HepG2 (cell line): ENCODE data around the gene ZNF277. TPM values are rescaled to one million over a fixed set of nuclear protein-coding genes. Genes with fewer than 3 reads are reported as not detected.

Source experiments
- ATAC-seq: fragments of 200-7000 bp; cut with Tn5 transposase; 3 replicates; pipeline ENCODE4 v1.9.1; 2020; ENCODE audit warnings: mild to moderate bottlenecking, moderate library complexity
- BruUV-seq: library from RNA; stranded (reverse); fragments of 400-500 nt; replicated peaks from 2 replicates; lab custom pipeline; 2021; lab: Mats Ljungman, UMichigan
- CTCF ChIA-PET: fragments of 300-600 bp; formaldehyde crosslinking; extraction: SDS; loops from one replicate; lab custom pipeline; 2021; ENCODE audit warnings: low total read pairs, inconsistent platforms, low intra/inter-chr PET ratio; lab: Yijun Ruan, JAX
- POLR2A ChIA-PET: fragments of 350-600 bp; sonication (Branson Sonifier 250); formaldehyde crosslinking; loops from one replicate; lab custom pipeline; 2020; ENCODE audit warnings: antibody characterized with exemption, inconsistent platforms; lab: Yijun Ruan, JAX
- DNase-seq: peaks from one replicate; pipeline ENCODE4 v3.0.0-alpha.2; 2015; ENCODE audit warnings: low spot score
- FAIRE-seq: peaks from 3 replicates; lab custom pipeline; 2011; peaks lifted over from hg19 to GRCh38; lab: Jason Lieb, UNC
- H2AFZ ChIP-seq: one replicate; pipeline ENCODE4 v1.6.1; 2011; ENCODE audit warnings: low read length, inconsistent platforms
- H3K27ac ChIP-seq: fragments of 300-600 bp; 3 replicates; pipeline ENCODE4 v1.8.0; 2011; ENCODE audit warnings: mixed run types, mild to moderate bottlenecking, mixed read lengths, low read length, inconsistent platforms; ENCODE audit not compliant: insufficient read depth; ENCODE audit errors: extremely low read length
- H3K27me3 ChIP-seq, 2 experiments: fragments of 200-600 bp in 1 of 2; 2 replicates in 1 of 2; 3 replicates in 1 of 2; pipeline versions ENCODE4 v1.6.0 to v1.8.0; 2011; ENCODE audit warnings: low read length in 2 of 2, mild to moderate bottlenecking in 2 of 2, moderate library complexity in 2 of 2, inconsistent platforms in 1 of 2; ENCODE audit not compliant: insufficient read depth in 2 of 2, control insufficient read depth in 1 of 2
- H3K36me3 ChIP-seq, 2 experiments: fragments of 200-600 bp in 1 of 2; replicated peaks in 1 of 2; 2 replicates in 1 of 2; 3 replicates in 1 of 2; pipeline versions ENCODE4 v1.5.1 to v1.8.0; 2011; ENCODE audit warnings: low read length in 2 of 2, inconsistent platforms in 1 of 2; ENCODE audit not compliant: insufficient read depth in 2 of 2, control insufficient read depth in 1 of 2
- H3K4me1 ChIP-seq: 2 replicates; pipeline ENCODE4 v1.5.1; 2012; ENCODE audit warnings: low read length, inconsistent platforms; ENCODE audit not compliant: insufficient read depth
- H3K4me2 ChIP-seq: 2 replicates; pipeline ENCODE4 v1.6.0; 2011; ENCODE audit warnings: low read depth, low read length, inconsistent platforms
- H3K4me3 ChIP-seq, 3 experiments: fragments of 200-600 bp in 1 of 3; sonication (generic), shearing (Covaris generic) in 1 of 3; replicated peaks in 1 of 3; 2 replicates each; pipeline ENCODE4 v1.5.1; 2011 to 2016; ENCODE audit warnings: low read length in 3 of 3, inconsistent platforms in 2 of 3, low read depth in 2 of 3, mild to moderate bottlenecking in 2 of 3, control low read depth in 1 of 3, mixed read lengths in 1 of 3; ENCODE audit not compliant: insufficient read depth in 1 of 3
- H3K79me2 ChIP-seq: one replicate; pipeline ENCODE4 v1.6.1; 2011; ENCODE audit warnings: low read length, inconsistent platforms; ENCODE audit not compliant: insufficient read depth
- H3K9ac ChIP-seq: 2 replicates; pipeline ENCODE4 v1.6.0; 2011; ENCODE audit warnings: mild to moderate bottlenecking, low read depth, low read length, inconsistent platforms; ENCODE audit not compliant: insufficient read depth
- H3K9me3 ChIP-seq: 2 replicates; pipeline ENCODE4 v1.5.1; 2012; ENCODE audit warnings: mild to moderate bottlenecking, low read length
- H4K20me1 ChIP-seq: 2 replicates; pipeline ENCODE4 v1.6.0; 2011; ENCODE audit warnings: inconsistent platforms, mild to moderate bottlenecking, low read length, moderate library complexity; ENCODE audit not compliant: insufficient read depth
- ERF ChIP-seq: IDR thresholded peaks from 2 replicates; pipeline ENCODE4 v1.6.1; 2018; ENCODE audit warnings: missing biosample characterization, missing genetic modification reagents
- FOXP1 ChIP-seq, 2 experiments: fragments of 450-650 bp in 1 of 2; IDR thresholded peaks; 2 replicates each; pipeline ENCODE4 v1.6.1; 2017 to 2018; ENCODE audit warnings: antibody characterized with exemption in 1 of 2
- GTF3A ChIP-seq: sonication (generic); formaldehyde crosslinking; conservative IDR thresholded peaks from 2 replicates; pipeline ENCODE4 v1.4.0; 2020; ENCODE audit warnings: mild to moderate bottlenecking, missing genetic modification reagents
- NCOR1 ChIP-seq: fragments of 200-600 bp; sonication (generic); IDR thresholded peaks from 2 replicates; pipeline ENCODE4 v1.7.0; 2017; ENCODE audit warnings: antibody characterized with exemption, low read length, borderline replicate concordance
- PITX1 ChIP-seq: sonication (generic); formaldehyde crosslinking; IDR thresholded peaks from 2 replicates; pipeline ENCODE4 v1.5.1; 2020; ENCODE audit warnings: mild to moderate bottlenecking, missing genetic modification reagents
- SOX6 ChIP-seq, 2 experiments: fragments of 450-650 bp in 1 of 2; sonication (generic) in 1 of 2; formaldehyde crosslinking in 1 of 2; IDR thresholded peaks; 2 replicates each; pipeline versions ENCODE4 v1.4.0 to v1.6.1; 2017 to 2020; ENCODE audit warnings: antibody characterized with exemption in 1 of 2, mild to moderate bottlenecking in 1 of 2, missing genetic modification reagents in 1 of 2
- XBP1 ChIP-seq: sonication (generic); formaldehyde crosslinking; IDR thresholded peaks from 2 replicates; pipeline ENCODE4 v1.5.0; 2020; ENCODE audit warnings: missing genetic modification reagents
- ZNF253 ChIP-seq: sonication (generic); formaldehyde crosslinking; IDR thresholded peaks from 2 replicates; pipeline ENCODE4 v1.8.0; 2022; ENCODE audit warnings: mild to moderate bottlenecking, missing genetic modification reagents, borderline replicate concordance
- ZNF333 ChIP-seq: sonication (generic); formaldehyde crosslinking; IDR thresholded peaks from 2 replicates; pipeline ENCODE4 v1.4.0; 2020; ENCODE audit warnings: mild to moderate bottlenecking, missing genetic modification reagents, borderline replicate concordance
- ZNF367 ChIP-seq: sonication (generic); formaldehyde crosslinking; IDR thresholded peaks from 2 replicates; pipeline ENCODE4 v1.4.0; 2020; ENCODE audit warnings: missing genetic modification reagents, borderline replicate concordance
- ZNF468 ChIP-seq: sonication (generic); formaldehyde crosslinking; IDR thresholded peaks from 2 replicates; pipeline ENCODE4 v1.8.0; 2022; ENCODE audit warnings: mild to moderate bottlenecking, moderate library complexity, missing genetic modification reagents
- ZNF496 ChIP-seq: sonication (generic); formaldehyde crosslinking; IDR thresholded peaks from 2 replicates; pipeline ENCODE4 v1.8.1; 2023; ENCODE audit warnings: mild to moderate bottlenecking, moderate library complexity, missing genetic modification reagents; ENCODE audit not compliant: insufficient replicate concordance
- ZSCAN25 ChIP-seq: sonication (generic); formaldehyde crosslinking; IDR thresholded peaks from 2 replicates; pipeline ENCODE4 v1.8.0; 2022; ENCODE audit warnings: mild to moderate bottlenecking, missing genetic modification reagents
- WGBS: methylation state at CpG from one replicate; pipeline ENCODE4 v1.1.6; 2017; ENCODE audit warnings: low lambda C conversion rate; 5-methylcytosine and 5-hydroxymethylcytosine counted together
- in situ Hi-C: cut with HindIII; loops from 2 replicates; pipeline ENCODE4 v1.10.0; 2017; ENCODE audit warnings: low pct_unique_long_range_greater_than_20kb; ENCODE audit not compliant: extremely low pct_ligation_motif_present
- intact Hi-C: fragments of 100-400 bp; cut with micrococcal nuclease; formaldehyde crosslinking; loops from one replicate; pipeline ENCODE4 v1.10.0; 2022; ENCODE audit not compliant: unreplicated experiment
- polyA plus RNA-seq, 8 experiments: library from polyadenylated mRNA; depleted of rRNA in 3 of 8; stranded (reverse) in 7 of 8; unstranded in 1 of 8; fragments of >200 nt; fragmentation: Illumina TruSeq in 4 of 8; extraction: Trizol in 4 of 8; gene quantifications; 2 replicates each; pipeline versions ENCODE4 v1.2.1 to v1.2.3, GENCODE V29; 2011 to 2016; ENCODE audit warnings: low read depth in 4 of 8, missing spikeins in 1 of 8, mixed read lengths in 1 of 8; ENCODE audit not compliant: insufficient read depth in 1 of 8
- total RNA-seq, 5 experiments: library from RNA; depleted of rRNA; stranded (reverse); fragments of >200 nt; fragmentation: Illumina TruSeq; extraction: Trizol; gene quantifications; 2 replicates each; pipeline ENCODE4 v1.2.3, GENCODE V29; 2016; ENCODE audit warnings: low read depth in 1 of 5

ZNF277 gene
- total and polyA plus RNA-seq, 2 of the 13 experiments (the other 11 are each of a cell fraction or from before 2014, with no cell fraction given) = 29.1 to 30.1 TPM

- TF ChIP-seq NCOR1 (peak; percentile 75; the same call in 1 of the 2 replicates), FOXP1 (IDR thresholded peaks at IDR 0.05) (peak; percentile 49), FOXP1 (CRISPR knock-in tag; IDR thresholded peaks at IDR 0.05) (peak; percentile 74), SOX6 (IDR thresholded peaks at IDR 0.05) (no peak), SOX6 (CRISPR knock-in tag; IDR thresholded peaks at IDR 0.05) (peak; percentile 32; the same call in 1 of the 2 replicates), ZNF253 (CRISPR knock-in tag) (no peak), ZNF468 (CRISPR knock-in tag) (no peak), GTF3A (CRISPR knock-in tag) (no peak), PITX1 (CRISPR knock-in tag) (no peak)
- TF ChIP-seq, all 625 proteins: peak for 52
Observed at GRCh38 chr7:112236597-112236996, 30.1 kb downstream of the ZNF277 start (continued).

DNA sequence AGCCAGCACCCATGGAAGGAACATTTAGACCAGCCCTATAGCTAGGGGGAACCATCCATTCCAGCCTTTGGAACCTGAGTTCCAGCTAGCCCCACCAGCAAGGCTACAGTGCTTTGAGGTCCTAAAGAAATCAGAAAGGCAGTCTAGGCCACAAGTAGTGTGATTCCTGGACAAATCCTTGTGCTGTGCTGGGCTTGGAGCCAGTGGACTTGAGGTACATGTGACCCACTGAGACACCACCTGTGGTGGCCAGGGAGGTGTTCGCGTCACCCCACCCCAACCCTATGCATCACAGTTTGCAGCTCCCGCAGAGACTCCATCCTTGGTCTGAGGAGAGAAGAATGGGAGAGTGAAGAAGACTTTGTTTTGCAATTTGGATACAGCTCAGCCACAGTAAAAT, 31.8 kb downstream of the ZNF277 start:
- DNase-seq = no peak
- no peak for ATAC-seq
- Histone ChIP-seq H3K27ac (no peak overlapping the region), H3K4me2 (no peak overlapping the region), H4K20me1 (peaks cover 3% of the 10 kb centered on the region; the same call in 1 of the 2 replicates), H3K27me3 (no peaks in the 10 kb centered on the region), H3K79me2 (peaks cover 22% of the 10 kb centered on the region), H3K36me3 (no peaks in the 10 kb centered on the region; a peak in 1 of 5 replicates), H3K9ac (no peak overlapping the region), H3K4me3 (no peak overlapping the region), H2AFZ (no peak overlapping the region), H3K9me3 (no peaks in the 10 kb centered on the region; the same call in 1 of the 2 replicates), H3K4me1 (peaks cover 53% of the 10 kb centered on the region)
- intact Hi-C loops = no loop called here
- in situ Hi-C loops = no loop called here
- ChIA-PET POLR2A (no interaction called here), CTCF (no interaction called here)
- BruUV-seq = no TSS peak
- TF ChIP-seq ERF (CRISPR knock-in tag) (no peak), ZSCAN25 (no peak), ZNF333 (CRISPR knock-in tag) (no peak), XBP1 (CRISPR knock-in tag) (no peak), ZNF367 (CRISPR knock-in tag) (no peak), ZNF496 (CRISPR knock-in tag) (no peak)
- no peak for FAIRE-seq
- WGBS = 95% methylated on average over 3 of the region's 3 CpGs
